H1 (cell line): ENCODE results near the gene ZMIZ1. TPM values are rescaled to one million over a fixed set of nuclear protein-coding genes. Genes with fewer than 3 reads are reported as not detected.
"Not testable (repeated sequence)": the region's sequence is repeated elsewhere in the genome, so short reads cannot be mapped to it uniquely, and the experiment has no call there.

ENCODE experiments used
- CTCF ChIA-PET: fragments of 300-600 bp; sonication (Branson Sonifier 250); formaldehyde crosslinking; loops from one replicate; lab custom pipeline; 2021; ENCODE audit not compliant: partially characterized antibody; lab: Charles Lee
- POLR2A ChIA-PET: fragments of 300-600 bp; sonication (Branson Sonifier 250); formaldehyde crosslinking; loops from one replicate; lab custom pipeline; 2021; ENCODE audit warnings: inconsistent platforms; ENCODE audit not compliant: partially characterized antibody; lab: Charles Lee
- DNase-seq, 2 experiments: peaks; one replicate each; pipeline versions ENCODE4 v3.0.0 to v3.0.0-alpha.2; 2010 to 2022; ENCODE audit warnings: low spot score in 2 of 2, low read depth in 1 of 2, mixed read lengths in 1 of 2
- FAIRE-seq: peaks from 2 replicates; lab custom pipeline; 2011; peaks lifted over from hg19 to GRCh38; lab: Jason Lieb, UNC
- H2AFZ ChIP-seq: 2 replicates; pipeline ENCODE4 v1.8.1; 2012; ENCODE audit warnings: low read length, inconsistent platforms
- H2AK5ac ChIP-seq: 2 replicates; pipeline ENCODE4 v1.6.1; 2013; ENCODE audit warnings: low read depth, low read length
- H2BK120ac ChIP-seq: replicated peaks from 2 replicates; pipeline ENCODE3; 2013; ENCODE audit warnings: low read depth, low read length, inconsistent platforms
- H2BK12ac ChIP-seq: 2 replicates; pipeline ENCODE4 v1.6.1; 2013; ENCODE audit warnings: low read depth, low read length
- H2BK15ac ChIP-seq: 2 replicates; pipeline ENCODE4 v1.6.1; 2013; ENCODE audit warnings: low read length
- H2BK20ac ChIP-seq: 2 replicates; pipeline ENCODE4 v1.6.1; 2013; ENCODE audit warnings: low read length
- H2BK5ac ChIP-seq: 2 replicates; pipeline ENCODE4 v1.6.1; 2013; ENCODE audit warnings: low read depth, low read length
- H3K14ac ChIP-seq: 2 replicates; pipeline ENCODE4 v1.6.1; 2013; ENCODE audit warnings: inconsistent platforms; ENCODE audit not compliant: insufficient read length
- H3K18ac ChIP-seq: 2 replicates; pipeline ENCODE4 v1.6.1; 2013; ENCODE audit warnings: low read length; ENCODE audit errors: extremely low read depth
- H3K23ac ChIP-seq: 2 replicates; pipeline ENCODE4 v1.6.1; 2013; ENCODE audit warnings: inconsistent platforms; ENCODE audit not compliant: insufficient read length
- H3K23me2 ChIP-seq: 2 replicates; pipeline ENCODE4 v1.6.1; 2013; ENCODE audit warnings: low read depth, low read length
- H3K27ac ChIP-seq: 2 replicates; pipeline ENCODE4 v1.6.1; 2011; ENCODE audit warnings: low read depth, low read length, inconsistent platforms
- H3K27me3 ChIP-seq, 4 experiments: replicated peaks in 1 of 4; 1 replicate in 1 of 4; 2 replicates in 3 of 4; pipeline versions ENCODE4 v1.6.1 to v1.8.1; 2011 to 2013; ENCODE audit warnings: low read length in 3 of 4, mild to moderate bottlenecking in 3 of 4, inconsistent platforms in 2 of 4, mixed read lengths in 2 of 4, moderate library complexity in 1 of 4; ENCODE audit not compliant: control insufficient read depth in 3 of 4, insufficient read depth in 3 of 4; ENCODE audit errors: extremely low read depth in 1 of 4
- H3K36me3 ChIP-seq, 4 experiments: 2 replicates each; pipeline versions ENCODE4 v1.6.1 to v1.8.1; 2011 to 2013; ENCODE audit warnings: mild to moderate bottlenecking in 4 of 4, low read length in 3 of 4, moderate library complexity in 2 of 4, control low read depth in 1 of 4, inconsistent platforms in 1 of 4; ENCODE audit not compliant: insufficient read depth in 4 of 4, control insufficient read depth in 2 of 4
- H3K4ac ChIP-seq: replicated peaks from 2 replicates; pipeline ENCODE3; 2013; ENCODE audit warnings: low read length, low read depth, mixed read lengths, inconsistent platforms; ENCODE audit not compliant: insufficient read length
- H3K4me1 ChIP-seq, 4 experiments: replicated peaks in 1 of 4; 1 replicate in 1 of 4; 2 replicates in 3 of 4; pipeline versions ENCODE4 v1.6.1 to v1.8.1; 2011 to 2013; ENCODE audit warnings: low read length in 3 of 4, inconsistent platforms in 2 of 4, mixed read lengths in 1 of 4; ENCODE audit not compliant: insufficient read depth in 4 of 4, control insufficient read depth in 3 of 4
- H3K4me2 ChIP-seq, 2 experiments: 2 replicates each; pipeline versions ENCODE4 v1.6.1 to v1.8.1; 2011 to 2013; ENCODE audit warnings: low read depth in 2 of 2, low read length in 2 of 2, control low read depth in 1 of 2, inconsistent platforms in 1 of 2, mild to moderate bottlenecking in 1 of 2; ENCODE audit not compliant: insufficient read depth in 1 of 2
- H3K4me3 ChIP-seq, 4 experiments: fragments of 200-600, 300-600 bp in 1 of 4; sonication (generic), shearing (Covaris generic), sonication (Bioruptor Twin) in 1 of 4; 2 replicates each; pipeline versions ENCODE4 v1.5.1 to v1.8.1; 2011 to 2016; ENCODE audit warnings: low read length in 4 of 4, low read depth in 3 of 4, control low read depth in 2 of 4, inconsistent platforms in 2 of 4, mild to moderate bottlenecking in 2 of 4, mixed read lengths in 1 of 4, moderate library complexity in 1 of 4; ENCODE audit not compliant: insufficient read depth in 2 of 4; ENCODE audit errors: extremely low read depth in 1 of 4
- H3K56ac ChIP-seq: replicated peaks from 2 replicates; pipeline ENCODE3; 2013; ENCODE audit warnings: low read depth, mild to moderate bottlenecking, mixed read lengths, low read length, inconsistent platforms; ENCODE audit not compliant: insufficient read length
- H3K79me1 ChIP-seq: 2 replicates; pipeline ENCODE4 v1.6.1; 2013; ENCODE audit warnings: low read depth, low read length, control low read depth
- H3K79me2 ChIP-seq, 2 experiments: 2 replicates each; pipeline versions ENCODE4 v1.6.1 to v1.8.1; 2012 to 2013; ENCODE audit warnings: low read length in 2 of 2, mild to moderate bottlenecking in 2 of 2, inconsistent platforms in 1 of 2; ENCODE audit not compliant: insufficient read depth in 2 of 2, control insufficient read depth in 1 of 2
- H3K9ac ChIP-seq, 4 experiments: replicated peaks in 1 of 4; 1 replicate in 1 of 4; 2 replicates in 3 of 4; pipeline versions ENCODE4 v1.6.1 to v1.8.1; 2011 to 2013; ENCODE audit warnings: low read depth in 3 of 4, low read length in 3 of 4, control low read depth in 2 of 4, mild to moderate bottlenecking in 2 of 4, moderate library complexity in 2 of 4, inconsistent platforms in 1 of 4; ENCODE audit errors: extremely low read depth in 1 of 4
- H3K9me3 ChIP-seq, 2 experiments: 2 replicates each; pipeline versions ENCODE4 v1.6.1 to v1.8.1; 2012 to 2013; ENCODE audit warnings: mild to moderate bottlenecking in 2 of 2, moderate library complexity in 2 of 2, control low read depth in 1 of 2, inconsistent platforms in 1 of 2, low read depth in 1 of 2, low read length in 1 of 2, mixed read lengths in 1 of 2; ENCODE audit not compliant: insufficient read depth in 2 of 2
- H4K20me1 ChIP-seq, 2 experiments: replicated peaks in 1 of 2; 2 replicates each; pipeline versions ENCODE3 to v1.8.1; 2011 to 2013; ENCODE audit warnings: inconsistent platforms in 2 of 2, low read length in 2 of 2, mild to moderate bottlenecking in 1 of 2; ENCODE audit not compliant: insufficient read depth in 2 of 2, control insufficient read depth in 1 of 2
- H4K5ac ChIP-seq: 2 replicates; pipeline ENCODE4 v1.6.1; 2013; ENCODE audit warnings: low read length, low read depth, mixed read lengths, inconsistent platforms; ENCODE audit not compliant: insufficient read length
- H4K8ac ChIP-seq: 2 replicates; pipeline ENCODE4 v1.8.0; 2013; ENCODE audit warnings: mild to moderate bottlenecking, moderate library complexity, low read length, inconsistent platforms; ENCODE audit not compliant: insufficient read depth; ENCODE audit errors: extremely low read depth
- H4K91ac ChIP-seq: replicated peaks from 2 replicates; pipeline ENCODE3; 2013; ENCODE audit warnings: low read length, mixed read lengths, inconsistent platforms; ENCODE audit not compliant: insufficient read length
- WGBS, 2 experiments: shearing (Covaris generic) in 1 of 2; methylation state at CpG; one replicate each; pipeline versions ENCODE4 v1.1.6 to v1.1.7; 2013 to 2015; ENCODE audit warnings: low lambda C conversion rate in 2 of 2, mixed read lengths in 2 of 2, inconsistent platforms in 1 of 2, low coverage in 1 of 2, missing lambda C conversion rate in 1 of 2; ENCODE audit not compliant: insufficient replicate concordance in 2 of 2, insufficient coverage in 1 of 2, insufficient read length in 1 of 2; ENCODE audit errors: extremely low coverage in 1 of 2, missing lambda C conversion rate in 1 of 2; 5-methylcytosine and 5-hydroxymethylcytosine counted together
- polyA plus RNA-seq, 7 experiments: library from polyadenylated mRNA; depleted of rRNA in 3 of 7; stranded (reverse) in 5 of 7; unstranded in 2 of 7; fragments of >200 nt in 5 of 7; fragments of 200-250 nt in 2 of 7; gene quantifications; 1 replicate in 5 of 7; 2 replicates in 1 of 7; 4 replicates in 1 of 7; pipeline versions ENCODE4 v1.2.1 to v1.2.3, GENCODE V29; 2011 to 2013; ENCODE audit warnings: missing spikeins in 2 of 7, mixed read lengths in 2 of 7
- total RNA-seq: library from RNA; stranded (reverse); fragmentation: NEBNext Ultra II Directional; extraction: Animal tissue kit (Norgen Biotek cat#: 25700); gene quantifications from 2 replicates; pipeline ENCODE4 v1.2.1, GENCODE V29; 2021

The ZMIZ1 gene
- total and polyA plus RNA-seq, 2 of the 8 experiments (the other 6 are each of a cell fraction or from before 2014, with no cell fraction given), result 8.1 to 28.0 TPM

- H3K56ac ChIP-seq, H3K4me2 ChIP-seq, H2BK15ac ChIP-seq, H3K4me1 ChIP-seq, H3K14ac ChIP-seq, H4K8ac ChIP-seq, H3K9ac ChIP-seq, H3K4me3 ChIP-seq, H4K5ac ChIP-seq, H2AFZ ChIP-seq, H4K91ac ChIP-seq, H2BK12ac ChIP-seq, H3K23me2 ChIP-seq, H3K79me2 ChIP-seq, H2AK5ac ChIP-seq, H3K79me1 ChIP-seq, H3K4ac ChIP-seq, POLR2A ChIA-PET, H4K20me1 ChIP-seq, FAIRE-seq, H3K18ac ChIP-seq, H3K23ac ChIP-seq, H2BK120ac ChIP-seq, H3K27ac ChIP-seq, H2BK5ac ChIP-seq, H3K9me3 ChIP-seq, CTCF ChIA-PET, H3K27me3 ChIP-seq, DNase-seq, H2BK20ac ChIP-seq: not testable (repeated sequence)
- WGBS, 2 experiments, result 82% methylated on average over 7 of the region's 33 CpGs; no CpG with 5 or more reads in 1 of the 2 experiments
- H3K36me3 ChIP-seq, result peaks cover 0 to 13% (median 5%) of the 10 kb centered on the region in 4 experiments; a peak in 5 of 8 replicates
Observed at GRCh38 chr10:79279047-79279446, 210.3 kb downstream of the ZMIZ1 start.
